Measurements from ENCODE around the gene SLC2A10.

Gene SLC2A10

DNA sequence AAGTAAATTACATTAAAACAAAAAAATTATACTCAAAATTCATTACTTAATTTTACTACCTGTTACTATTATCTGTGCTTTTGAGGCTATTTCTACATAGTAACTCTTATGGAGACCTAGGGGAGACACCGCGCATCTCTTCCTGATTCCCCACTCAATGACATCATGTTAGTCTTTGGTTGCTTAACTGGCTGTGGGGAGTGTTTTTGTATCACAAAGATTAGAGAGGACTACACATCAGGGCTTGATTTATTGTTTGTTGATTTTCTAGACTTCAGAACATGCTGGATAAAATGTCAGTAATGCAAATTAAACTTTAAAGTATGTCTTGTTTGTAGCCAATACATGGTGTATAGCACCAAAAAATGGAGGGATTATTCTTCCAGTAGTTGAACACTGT lies 26.0 kb downstream of the SLC2A10 start:
- DNase-seq (ENCODE audit: low spot score) = no peak

DNA sequence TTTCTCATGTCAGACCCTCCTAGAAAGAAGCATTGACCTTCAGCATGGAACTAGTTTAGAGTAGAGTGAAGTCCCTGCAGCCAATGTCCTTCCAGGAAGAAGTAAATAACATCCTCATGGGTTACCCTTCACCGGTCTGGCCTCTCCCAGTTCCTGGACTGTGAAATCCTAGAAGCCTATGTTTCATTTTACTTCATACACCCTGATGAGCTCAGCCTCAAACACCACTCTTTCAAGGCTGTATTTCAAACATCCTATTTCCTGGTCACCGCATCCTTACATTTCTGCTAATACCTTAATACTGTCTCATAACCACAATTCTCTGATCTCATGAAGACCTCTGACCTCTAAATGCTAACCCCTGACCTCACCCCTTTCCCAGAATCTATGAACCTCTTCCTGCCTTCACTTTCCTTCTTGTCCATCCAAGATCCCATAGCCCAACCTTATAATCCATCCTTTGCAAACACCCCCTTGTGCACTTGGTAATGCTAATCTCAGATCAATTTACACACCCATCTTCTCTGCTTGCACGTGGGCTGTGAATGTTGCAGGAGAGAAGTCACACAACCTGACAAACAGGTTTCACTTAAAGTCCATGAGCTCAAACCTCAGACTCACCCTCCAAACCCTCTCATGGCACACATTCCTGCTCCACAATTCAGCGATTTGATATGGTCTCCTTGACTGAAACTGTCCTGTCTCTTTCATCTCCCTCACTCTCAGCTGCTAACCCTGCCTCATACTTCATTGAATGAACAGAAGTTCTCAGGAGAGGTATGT lies 30.2 kb downstream of the SLC2A10 start:
- no peak for DNase-seq (ENCODE audit: low spot score)

DNA sequence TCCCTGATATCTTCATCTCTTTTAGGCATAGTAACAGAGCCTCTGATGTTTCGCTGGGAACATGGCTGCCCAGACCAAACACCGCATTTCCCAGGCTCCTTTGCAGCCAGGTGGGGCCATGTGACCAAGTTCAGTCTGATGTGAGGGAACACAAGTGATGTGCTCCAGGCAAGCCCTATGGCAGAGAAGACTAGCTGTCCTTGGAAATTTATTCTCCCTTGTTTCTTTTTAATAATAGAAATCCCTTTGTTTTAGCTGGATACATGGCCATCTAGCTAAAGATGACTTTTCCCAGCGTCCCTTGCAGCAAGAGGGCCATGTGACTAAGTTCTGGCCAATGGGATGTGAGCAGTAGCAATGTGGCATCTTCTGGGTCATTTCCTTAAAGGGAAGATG lies 30.8 kb downstream of the SLC2A10 start:
- no peak for DNase-seq (ENCODE audit: low spot score)

DNA sequence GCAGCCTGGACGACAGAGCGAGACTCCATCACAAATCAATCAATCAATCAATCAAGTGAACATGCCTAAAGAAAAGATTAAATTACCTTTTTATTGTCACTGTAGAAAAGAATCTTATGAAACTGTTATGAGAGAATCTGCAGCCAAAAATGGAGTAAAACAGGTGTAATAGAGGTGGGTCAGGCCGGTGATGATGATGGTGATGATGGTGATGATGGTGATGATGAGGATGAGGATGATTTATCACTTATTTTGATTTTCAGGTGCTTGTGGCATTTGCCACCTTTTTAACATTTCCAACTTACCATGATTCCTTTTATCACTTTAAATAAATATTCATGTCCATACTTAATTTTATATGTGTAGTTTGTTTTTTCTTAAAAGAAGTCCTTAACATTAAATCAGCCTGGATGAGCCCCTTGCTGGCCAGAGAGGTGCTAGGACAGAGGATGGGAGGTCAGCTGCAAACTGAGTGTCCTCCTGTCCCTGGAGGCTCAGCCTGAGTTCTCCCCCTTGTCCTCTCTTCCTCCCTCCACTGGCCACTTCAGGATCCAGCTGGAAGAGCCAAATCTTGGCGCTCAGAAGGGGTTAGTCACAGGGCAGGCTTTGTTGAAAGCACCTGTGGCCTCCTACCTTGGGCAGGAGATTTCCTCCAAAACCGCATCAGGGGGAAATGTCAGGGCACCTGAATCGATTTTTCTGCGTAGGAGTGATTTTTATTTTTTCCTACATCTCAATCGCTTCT lies 32.6 kb downstream of the SLC2A10 start:
- no peak for DNase-seq (ENCODE audit: low spot score)

DNA sequence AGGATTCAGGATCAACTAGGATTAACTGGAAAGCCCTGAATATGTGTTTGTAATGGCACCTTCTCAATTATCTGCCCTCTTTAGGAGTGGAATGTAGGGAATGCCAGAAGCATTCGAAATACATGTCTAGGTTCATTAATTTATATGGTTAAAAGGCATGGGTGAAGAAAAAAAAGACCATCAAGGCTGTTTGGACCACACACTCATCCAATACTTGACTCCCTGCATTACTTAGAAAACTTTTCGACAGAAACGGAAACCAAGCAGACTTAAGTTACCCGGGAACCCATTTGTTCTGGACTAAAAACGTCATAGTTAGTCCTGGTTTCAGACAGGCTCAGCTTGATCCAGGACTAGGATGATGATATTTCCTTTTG lies 33.2 kb downstream of the SLC2A10 start:
- no peak for DNase-seq (ENCODE audit: low spot score)

DNA sequence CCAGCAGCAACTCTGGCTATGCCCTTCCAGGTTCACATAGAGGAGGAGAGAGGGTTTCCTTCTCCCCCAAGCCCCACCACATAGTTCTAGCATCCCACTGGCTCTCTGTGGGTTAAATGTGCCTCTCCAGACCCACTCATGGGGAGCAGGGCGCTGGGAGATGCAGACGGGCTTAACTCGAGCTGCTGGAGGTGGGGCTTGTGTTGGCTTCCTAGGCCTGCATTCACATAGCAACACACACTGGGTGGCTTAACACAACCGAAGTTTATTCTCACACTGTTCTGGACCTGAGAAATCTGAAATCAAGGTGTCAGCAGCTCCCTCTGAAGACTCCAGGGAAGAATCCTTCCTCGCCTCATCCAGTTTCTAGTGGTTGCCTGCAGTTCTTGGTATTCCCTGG lies 33.6 kb downstream of the SLC2A10 start:
- no peak for DNase-seq (ENCODE audit: low spot score)

DNA sequence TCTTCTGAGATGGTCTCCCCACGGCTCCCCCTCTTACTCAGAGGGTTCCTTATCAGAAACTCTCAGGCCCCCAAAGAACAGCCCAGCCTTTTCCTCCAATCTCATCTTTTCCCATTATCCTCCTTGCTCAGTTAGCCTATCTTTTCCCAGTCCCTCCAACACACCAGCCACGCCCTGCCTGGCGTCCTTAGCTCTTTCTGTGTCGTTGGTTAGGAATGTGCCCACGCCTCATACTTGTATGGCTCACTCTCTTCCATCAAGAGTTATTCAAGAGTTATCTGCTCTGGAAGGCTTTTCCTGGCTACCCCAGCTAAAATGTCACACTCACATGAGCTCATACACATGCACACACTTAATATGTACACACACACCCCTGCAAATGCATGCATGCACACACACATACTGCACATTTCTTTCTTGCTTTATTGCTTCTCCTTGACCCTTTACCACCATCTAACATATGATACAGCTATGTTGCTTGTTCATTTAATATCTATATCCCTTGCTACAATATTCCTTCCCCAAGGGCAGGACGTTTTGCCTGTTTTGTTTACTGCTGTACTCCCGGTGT lies 37.6 kb downstream of the SLC2A10 start:
- DNase-seq (ENCODE audit: low spot score) = peak; percentile 85

DNA sequence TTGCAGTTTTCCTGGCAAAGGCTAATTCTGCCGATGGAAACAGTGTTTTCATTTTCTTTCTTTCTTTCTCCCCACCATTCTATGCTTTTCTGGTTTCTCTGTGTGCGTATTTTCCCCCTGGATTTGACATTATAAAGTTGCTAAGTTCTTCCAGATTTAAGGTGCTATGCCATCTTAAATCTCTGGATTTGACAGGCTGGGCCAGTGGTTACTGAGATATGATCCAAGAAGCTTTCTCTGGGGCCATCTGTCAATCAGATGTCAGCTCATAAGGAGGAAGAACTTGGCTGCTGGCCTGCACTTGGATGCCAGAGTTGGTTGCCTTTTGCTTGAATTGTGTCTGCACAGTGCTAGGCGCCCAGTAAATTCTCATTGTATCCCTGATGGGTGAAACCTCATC lies 39.7 kb downstream of the SLC2A10 start:
- no peak for DNase-seq (ENCODE audit: low spot score)

DNA sequence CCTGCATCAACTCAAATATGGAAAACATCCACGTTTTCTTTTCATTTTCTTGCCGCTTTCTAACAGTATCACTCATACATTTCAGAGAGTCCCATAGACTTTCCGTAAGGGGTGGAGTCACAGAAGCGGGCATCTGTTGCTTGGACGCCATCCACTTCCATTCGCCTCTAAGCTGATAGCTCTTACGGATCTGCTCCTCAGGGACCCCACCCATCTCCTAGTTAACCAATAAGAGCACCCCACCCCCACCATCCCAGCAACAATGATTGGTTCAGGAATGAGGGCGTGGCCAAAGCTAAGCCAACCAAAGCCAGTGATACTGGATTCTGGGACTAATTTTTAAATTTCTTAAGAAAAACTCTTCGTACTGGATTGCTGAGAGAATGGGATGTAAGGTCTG lies 42.4 kb downstream of the SLC2A10 start:
- DNase-seq (ENCODE audit: low spot score) = peak; percentile 87

DNA sequence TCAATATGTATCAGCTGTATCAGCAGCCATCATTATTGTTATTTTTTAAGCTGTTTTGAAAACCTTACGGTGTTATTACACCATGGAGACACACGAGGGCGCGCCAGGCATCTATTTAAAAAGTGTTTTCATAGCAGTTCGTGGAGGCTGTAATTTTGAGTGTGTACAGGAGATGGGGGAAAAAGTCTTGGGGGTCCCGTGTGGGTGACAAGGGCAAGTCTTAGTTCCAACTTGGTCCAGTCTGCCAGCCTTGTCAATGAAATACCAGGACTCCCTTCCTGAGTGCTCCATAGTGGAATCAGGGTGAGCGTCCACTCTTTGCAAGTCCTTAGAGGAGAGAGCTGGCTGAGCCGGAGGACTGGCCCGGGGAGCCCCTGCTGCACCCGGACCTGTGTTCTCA lies 43.3 kb downstream of the SLC2A10 start:
- DNase-seq (ENCODE audit: low spot score) = peak; percentile 62

DNA sequence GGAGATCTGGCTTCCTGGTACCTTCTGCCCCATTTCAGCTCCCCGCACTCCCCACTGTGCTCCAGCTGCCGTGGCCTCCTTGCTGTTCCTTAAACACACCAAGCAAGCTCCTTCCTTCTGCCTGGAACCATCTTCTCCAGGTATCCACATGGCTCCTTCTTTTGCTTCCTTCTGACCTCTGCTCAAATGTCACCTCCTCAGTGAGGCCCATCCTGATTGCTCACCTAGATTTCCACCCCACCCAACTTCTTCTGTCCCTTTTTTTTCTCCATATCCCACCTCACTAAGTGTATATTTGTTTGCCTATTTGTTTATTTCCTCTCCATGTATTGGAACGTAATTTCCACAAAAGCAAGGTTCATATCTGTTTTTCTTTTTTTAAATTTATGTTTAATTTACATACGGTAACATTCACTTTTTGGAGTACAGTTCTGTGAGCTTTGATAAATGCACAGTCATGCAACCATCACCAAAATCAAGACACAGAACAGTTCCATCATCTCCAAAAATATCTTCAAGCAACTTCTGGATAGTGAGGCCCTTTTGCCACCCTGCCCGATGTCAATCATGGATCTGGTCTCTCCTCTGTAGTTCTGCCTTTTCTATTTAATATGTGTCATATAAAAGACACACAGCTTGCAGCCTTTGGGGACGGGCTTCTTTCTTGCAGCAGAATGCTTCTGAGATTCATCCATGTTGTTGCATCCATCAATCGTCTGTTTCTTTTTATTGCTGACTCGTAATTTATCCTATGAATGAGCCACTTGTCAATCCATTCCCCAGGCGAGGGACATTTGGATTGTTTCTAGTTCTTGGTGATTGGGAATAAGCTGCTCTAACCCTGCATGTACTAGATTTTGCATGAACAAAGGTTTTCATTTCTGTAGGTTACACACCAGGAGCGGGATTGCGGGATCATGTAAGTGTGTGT lies 46.3 kb downstream of the SLC2A10 start:
- DNase-seq (ENCODE audit: low spot score) = no peak

DNA sequence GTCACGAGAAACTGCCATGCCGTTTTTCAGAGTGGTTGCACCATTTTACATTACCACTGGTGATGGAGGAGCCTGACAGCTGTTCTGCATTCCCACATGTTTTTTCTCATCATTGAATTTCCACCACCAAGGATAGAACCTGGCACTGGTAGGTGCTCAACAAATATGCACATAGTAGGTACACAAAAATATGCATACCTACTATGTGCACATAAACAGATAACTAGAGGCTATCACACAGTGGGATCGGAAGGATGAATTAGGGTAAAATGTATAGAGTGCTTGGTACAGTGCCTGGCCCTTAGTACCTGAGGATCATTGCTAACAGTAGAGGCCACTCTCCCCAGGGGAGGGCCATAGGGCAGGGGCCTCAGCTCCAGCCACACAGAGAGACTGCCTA lies 47.0 kb downstream of the SLC2A10 start:
- no peak for DNase-seq (ENCODE audit: low spot score)

DNA sequence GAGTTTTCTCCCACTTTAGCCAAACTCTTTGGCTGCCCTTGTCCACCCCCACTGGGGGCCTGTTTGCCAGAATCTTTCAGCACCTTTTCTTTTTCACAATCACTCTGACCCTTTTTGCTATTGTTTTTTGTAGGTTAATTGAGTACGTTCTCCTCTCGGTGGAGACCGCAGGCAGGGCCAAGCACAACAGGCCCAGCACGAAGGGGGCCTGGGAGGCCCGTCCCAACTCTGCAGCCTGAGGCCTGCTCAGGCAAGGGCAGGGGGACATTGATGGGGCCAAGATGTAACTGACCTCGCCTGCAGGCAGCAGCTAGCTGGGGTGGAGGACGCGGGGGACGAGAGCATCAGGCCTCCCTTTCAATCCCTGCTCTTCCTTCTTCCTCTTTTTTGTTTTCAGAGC lies 47.7 kb downstream of the SLC2A10 start:
- DNase-seq (ENCODE audit: low spot score) = no peak

DNA sequence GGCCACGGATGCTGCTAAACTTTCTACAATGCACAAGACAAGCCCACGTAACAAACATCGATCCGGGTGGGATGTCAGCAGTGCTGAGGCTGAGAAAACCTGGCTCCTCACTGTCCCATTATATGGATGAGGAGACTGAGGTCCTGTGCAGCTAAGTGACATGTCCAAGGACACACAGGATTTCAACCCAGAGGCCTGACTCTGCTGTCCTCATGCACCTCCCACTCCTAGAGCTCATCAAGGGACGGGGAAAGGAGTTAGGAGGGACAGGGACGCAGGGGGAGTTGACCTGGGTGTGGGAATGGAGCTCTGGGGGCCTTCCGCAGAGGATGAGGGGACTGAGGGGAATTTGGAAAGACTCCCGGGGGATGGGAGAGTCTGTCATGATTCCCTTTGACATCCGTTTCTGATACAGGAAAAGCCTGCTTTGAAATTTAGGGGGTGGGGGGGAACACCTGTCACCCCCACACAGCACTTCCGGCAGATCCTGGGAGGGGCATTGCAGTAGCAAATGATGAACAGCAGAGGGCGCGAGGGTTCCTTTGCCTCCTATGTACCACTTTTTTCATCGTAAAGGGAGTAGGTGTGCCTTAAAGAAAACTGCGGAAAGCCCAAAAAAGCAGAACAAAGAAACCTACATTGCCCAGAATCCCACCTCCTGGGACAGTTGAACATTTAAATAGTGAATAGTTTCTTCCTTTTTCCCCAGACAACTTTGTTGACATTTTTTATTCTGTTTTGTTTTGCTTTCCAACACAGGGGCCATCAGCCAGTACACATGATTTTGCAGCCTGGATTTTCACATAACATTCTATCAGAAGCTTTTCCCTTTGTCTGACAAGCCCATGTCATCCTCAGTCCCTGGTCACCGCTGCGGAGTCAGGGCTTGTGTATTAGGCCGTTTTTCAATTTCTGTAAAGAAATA lies 48.6 kb downstream of the SLC2A10 start:
- peak; percentile 77 for DNase-seq (ENCODE audit: low spot score)

DNA sequence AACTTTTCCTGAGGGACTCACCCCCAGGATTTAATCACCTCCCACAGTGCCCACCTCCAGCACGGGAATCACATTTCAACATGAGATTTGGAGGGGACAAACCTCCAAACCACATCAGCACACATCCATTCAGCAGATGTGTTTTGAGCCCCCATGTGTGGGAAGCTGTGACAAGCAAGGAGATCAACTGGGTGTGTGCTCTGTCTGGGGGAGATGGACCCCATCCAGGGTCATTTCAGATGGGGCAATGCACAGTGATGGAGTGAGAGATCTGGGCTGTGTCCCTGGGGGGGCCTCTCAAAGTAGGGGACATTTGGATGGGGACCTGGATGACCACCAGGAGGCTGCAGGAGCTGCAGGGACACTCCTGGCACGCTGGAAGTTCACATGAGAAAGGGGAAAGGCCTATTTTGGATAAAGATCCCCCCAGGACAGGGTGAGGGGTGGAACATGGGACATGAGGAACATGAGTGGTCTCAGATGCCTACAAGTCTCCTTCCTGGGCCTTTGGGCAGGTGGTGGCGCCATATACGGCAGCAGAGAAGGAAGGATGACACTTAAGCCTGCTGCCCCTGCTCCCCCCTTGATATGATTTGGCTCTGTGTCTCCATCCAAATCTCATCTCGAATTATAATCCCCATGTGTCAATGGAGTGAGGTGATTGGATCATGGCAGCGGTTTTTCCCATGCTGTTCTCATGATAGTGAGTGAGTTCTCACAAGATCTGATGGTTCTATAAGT lies 49.6 kb downstream of the SLC2A10 start:
- DNase-seq (ENCODE audit: low spot score) = no peak

DNA sequence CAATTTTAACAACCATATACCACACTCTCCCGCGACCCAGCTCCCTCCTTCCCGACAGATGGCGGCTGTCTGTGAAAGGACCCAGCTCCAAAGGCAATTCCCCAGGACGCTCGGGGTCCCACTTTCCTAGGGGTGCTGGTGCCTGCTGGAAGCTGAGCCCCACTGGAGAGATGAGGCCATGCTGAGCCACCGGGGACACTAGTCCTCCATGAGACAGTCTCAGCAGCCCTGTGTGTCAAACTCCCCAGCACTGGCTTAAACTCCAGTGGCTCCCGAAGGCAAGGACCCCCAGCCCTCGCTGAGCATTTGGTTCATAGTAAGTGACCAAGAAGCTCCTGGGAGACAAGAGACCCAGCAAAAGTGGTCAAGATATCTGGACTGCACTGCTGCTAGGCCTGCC lies 52.1 kb downstream of the SLC2A10 start:
- no peak for DNase-seq (ENCODE audit: low spot score)

DNA sequence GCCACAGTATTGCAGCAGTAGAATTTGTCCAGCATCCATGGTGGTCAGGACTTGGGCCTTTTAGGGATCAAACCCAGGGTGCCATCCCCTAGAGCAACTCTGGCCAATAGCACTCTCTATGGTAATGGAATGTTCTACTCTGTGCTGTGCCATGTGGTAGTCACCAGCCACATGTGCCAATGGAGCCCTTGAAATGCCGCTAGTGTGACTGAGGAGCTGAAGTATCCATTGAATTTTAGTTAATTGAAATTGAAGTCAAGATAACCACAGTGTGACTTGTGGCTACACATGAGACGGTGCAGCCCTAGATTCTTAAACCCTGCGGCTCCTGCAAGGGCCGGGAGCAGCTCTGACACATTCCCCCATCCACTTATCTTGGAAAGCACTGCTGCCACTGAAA lies 54.6 kb downstream of the SLC2A10 start:
- DNase-seq (ENCODE audit: low spot score) = no peak

DNA sequence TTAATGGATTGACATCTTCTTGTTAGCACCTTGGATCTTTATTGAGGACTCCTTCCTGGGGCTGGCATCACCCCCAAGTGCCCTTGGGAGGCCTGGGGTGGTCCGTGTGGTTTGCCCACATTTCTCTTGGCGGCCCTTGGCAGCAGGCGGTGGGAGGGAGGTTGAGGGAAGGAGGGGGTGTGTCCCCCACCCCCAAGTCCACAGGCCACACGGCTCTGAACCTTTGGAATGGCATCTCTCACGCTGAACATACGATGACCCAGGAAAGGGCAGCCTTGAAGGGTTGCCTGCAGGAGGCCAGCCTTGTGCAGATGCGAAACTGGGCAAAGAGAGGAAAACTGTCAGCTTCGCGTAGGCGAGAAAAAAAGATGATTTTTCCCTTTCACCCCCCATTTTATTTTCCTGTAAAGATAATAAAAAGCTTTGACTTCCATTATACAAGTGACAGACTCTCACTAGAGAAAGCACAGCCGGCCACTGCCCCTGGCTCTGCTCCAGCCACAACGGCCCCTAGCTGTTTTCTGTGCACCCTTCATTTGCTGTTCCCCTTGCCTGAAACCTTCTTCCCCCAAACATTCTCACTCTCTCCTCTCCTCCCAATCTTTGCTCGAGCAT lies 56.2 kb downstream of the SLC2A10 start:
- no peak for DNase-seq (ENCODE audit: low spot score)

DNA sequence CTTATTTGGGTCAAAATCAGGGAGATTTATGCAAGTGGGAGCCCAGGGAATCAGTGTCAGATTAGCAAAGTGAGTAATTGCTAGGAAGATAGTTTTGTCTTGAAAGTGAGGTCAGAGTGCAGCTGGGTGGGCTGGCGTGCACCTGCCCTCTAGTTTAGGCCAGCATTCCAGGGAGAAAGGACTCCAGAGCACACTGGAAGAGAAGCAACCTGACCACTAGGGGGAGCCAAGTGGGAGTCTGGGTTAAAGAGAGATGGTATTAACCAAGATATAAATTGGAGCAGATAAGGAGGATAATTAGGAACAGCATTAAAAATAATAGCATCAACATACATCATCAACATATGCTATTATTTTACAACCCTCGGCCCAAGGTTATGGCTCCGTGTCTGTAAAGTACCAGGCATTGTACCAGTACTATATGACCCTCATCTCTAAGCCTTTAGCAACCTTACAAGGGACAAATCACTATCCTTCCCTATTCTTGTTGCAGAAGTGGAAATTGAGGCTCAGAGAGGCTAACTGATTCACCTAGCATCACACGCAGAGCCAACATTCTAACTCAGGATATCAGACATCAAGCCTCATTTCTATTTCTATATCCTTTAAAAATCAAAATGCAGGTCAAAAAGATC lies 57.8 kb downstream of the SLC2A10 start:
- DNase-seq (ENCODE audit: low spot score) = peak; percentile 57

Data from AG20443 (cell line).